ENCODE results near the gene GAS2L3. TPM values are rescaled to one million over a fixed set of nuclear protein-coding genes. Genes with fewer than 3 reads are reported as not detected.

GAS2L3 gene
- total RNA-seq, 1 experiment from 2014 or later, result 38.7 TPM

GRCh38 chr12:100576331-100577036 is 3.0 kb downstream of the GAS2L3 start:
- TF ChIP-seq REST (IDR thresholded peaks at IDR 0.05; ENCODE audit: low read depth) (no peak), FOSL1 (IDR thresholded peaks at IDR 0.05; ENCODE audit: low read depth) (peak; percentile 53), JUND (IDR thresholded peaks at IDR 0.05) (peak; percentile 40; the same call in 1 of the 2 replicates)

GRCh38 chr12:100578923-100579322 is 5.4 kb downstream of the GAS2L3 start:
- CTCF ChIA-PET, result no interaction called here
- no TSS peak for BruUV-seq (replicated peaks)
- intact Hi-C loops (cut with micrococcal nuclease), result no loop called here

More at GRCh38 chr12:100576331-100577036, 3.0 kb downstream of the GAS2L3 start:
- peaks cover 19 to 34% of the 10 kb centered on the region in 2 experiments for H3K4me1 ChIP-seq (ENCODE audit: control insufficient read depth in 1 of 2, insufficient read depth in 2 of 2, low read length in 2 of 2)
- H3K9ac ChIP-seq (ENCODE audit: low read length), result no peak overlapping the region
- no peaks in the 10 kb centered on the region for H3K9me2 ChIP-seq (ENCODE audit: insufficient read depth)
- RAD21 ChIA-PET (ENCODE audit: low non-redundant PET in 1 of 2, low total read pairs in 2 of 2, uncharacterized antibody in 2 of 2, unreplicated experiment in 2 of 2), result no interaction called here
- no peaks in the 10 kb centered on the region for H3K27me3 ChIP-seq (ENCODE audit: insufficient read depth, low read length)
- H3K4me2 ChIP-seq (ENCODE audit: low read length), result peak overlapping the region; percentile 39
- H4K20me1 ChIP-seq (ENCODE audit: insufficient read depth), result no peaks in the 10 kb centered on the region
- H3K4me3 ChIP-seq (replicated peaks in 1 of 2; ENCODE audit: low read depth in 1 of 2, low read length in 2 of 2), result no peak overlapping the region
- H3K27ac ChIP-seq (ENCODE audit: low read depth, low read length), result no peak overlapping the region
- no peaks in the 10 kb centered on the region for H3K9me3 ChIP-seq (ENCODE audit: control insufficient read depth in 1 of 2, insufficient read depth in 1 of 2, low read depth in 1 of 2, low read length in 2 of 2)
- DNase-seq (ENCODE audit: low read depth, low spot score) (peak; percentile 33), ATAC-seq (no peak)
- BruUV-seq (replicated peaks), result no TSS peak
- CTCF ChIA-PET, result no interaction called here
- H3K36me3 ChIP-seq (ENCODE audit: control insufficient read depth in 1 of 2, insufficient read depth in 2 of 2, low read length in 2 of 2), result no peaks in the 10 kb centered on the region
- POLR2A ChIA-PET, result no interaction called here
- intact Hi-C loops (cut with micrococcal nuclease), result no loop called here
- peaks cover 77% of the 10 kb centered on the region for H3K79me2 ChIP-seq (ENCODE audit: insufficient read depth, low read length)
- H2AFZ ChIP-seq (ENCODE audit: low read depth, low read length, poor library complexity, severe bottlenecking), result no peak overlapping the region

More at GRCh38 chr12:100578923-100579322, 5.4 kb downstream of the GAS2L3 start:
- DNase-seq (ENCODE audit: low read depth, low spot score) (no peak), ATAC-seq (no peak)
- H3K4me3 ChIP-seq (replicated peaks in 1 of 2; ENCODE audit: low read depth in 1 of 2, low read length in 2 of 2), result no peak overlapping the region
- no peak for TF ChIP-seq TCF7L2 (IDR thresholded peaks at IDR 0.05; ENCODE audit: borderline replicate concordance, extremely low read depth, insufficient read depth, insufficient read length)
- TF ChIP-seq JUND (IDR thresholded peaks at IDR 0.05), result no peak
- no peak overlapping the region for H3K9ac ChIP-seq (ENCODE audit: low read length)
- ChIA-PET POLR2A (no interaction called here), RAD21 (ENCODE audit: low non-redundant PET in 1 of 2, low total read pairs in 2 of 2, uncharacterized antibody in 2 of 2, unreplicated experiment in 2 of 2) (no interaction called here)
- no peak overlapping the region for H2AFZ ChIP-seq (ENCODE audit: low read depth, low read length, poor library complexity, severe bottlenecking)
- no peaks in the 10 kb centered on the region for H3K9me2 ChIP-seq (ENCODE audit: insufficient read depth)
- H4K20me1 ChIP-seq (ENCODE audit: insufficient read depth), result no peaks in the 10 kb centered on the region
- no peaks in the 10 kb centered on the region; a peak in 1 of 4 replicates for H3K9me3 ChIP-seq (ENCODE audit: control insufficient read depth in 1 of 2, insufficient read depth in 1 of 2, low read depth in 1 of 2, low read length in 2 of 2)
- H3K79me2 ChIP-seq (ENCODE audit: insufficient read depth, low read length), result peaks cover 100% of the 10 kb centered on the region
- no peaks in the 10 kb centered on the region for H3K36me3 ChIP-seq (ENCODE audit: control insufficient read depth in 1 of 2, insufficient read depth in 2 of 2, low read length in 2 of 2)
- no peak overlapping the region for H3K4me2 ChIP-seq (ENCODE audit: low read length)
- H3K4me1 ChIP-seq (ENCODE audit: control insufficient read depth in 1 of 2, insufficient read depth in 2 of 2, low read length in 2 of 2), result peaks cover 15 to 28% of the 10 kb centered on the region in 2 experiments
- no peaks in the 10 kb centered on the region for H3K27me3 ChIP-seq (ENCODE audit: insufficient read depth, low read length)
- H3K27ac ChIP-seq (ENCODE audit: low read depth, low read length), result no peak overlapping the region
